ENCODE data around the gene WNT10A.
"Not testable (repeated sequence)": the region's sequence is repeated elsewhere in the genome, so short reads cannot be mapped to it uniquely, and the experiment has no call there.

WNT10A gene

GRCh38 chr2:218930488-218930887, 49.8 kb downstream of the WNT10A start:
- not testable (repeated sequence) for H3K9ac ChIP-seq (ENCODE audit: low read depth, low read length); H3K36me3 ChIP-seq (ENCODE audit: control insufficient read depth, insufficient read depth, low read length); H3K9me3 ChIP-seq (ENCODE audit: control insufficient read depth, insufficient read depth, low read length); H3K4me1 ChIP-seq (ENCODE audit: control insufficient read depth, insufficient read depth, low read length); H3K4me3 ChIP-seq (ENCODE audit: low read depth, low read length); H3K27me3 ChIP-seq (ENCODE audit: control insufficient read depth, insufficient read depth, low read length)

- not testable (repeated sequence) for H3K36me3 ChIP-seq (ENCODE audit: control insufficient read depth, insufficient read depth, low read length); H3K9me3 ChIP-seq (ENCODE audit: control insufficient read depth, insufficient read depth, low read length); H3K27me3 ChIP-seq (ENCODE audit: control insufficient read depth, insufficient read depth, low read length); H3K9ac ChIP-seq (ENCODE audit: low read depth, low read length); H3K4me3 ChIP-seq (ENCODE audit: low read depth, low read length); H3K4me1 ChIP-seq (ENCODE audit: control insufficient read depth, insufficient read depth, low read length)
These were observed 51.1 kb downstream of the WNT10A start for GRCh38 chr2:218931751-218932150.
